Skeletal muscle satellite cell (primary cell): Measurements from ENCODE around the gene CEP95.
A peak's percentile ranks its signal among the peaks of the same experiment; 100 is the strongest.
"Not testable (repeated sequence)": the region's sequence is repeated elsewhere in the genome, so short reads cannot be mapped to it uniquely, and the experiment has no call there.

Experiments
- H3K27me3 ChIP-seq: 2 replicates; pipeline ENCODE4 v1.7.0; 2013; ENCODE audit warnings: low read length; ENCODE audit not compliant: control insufficient read depth, insufficient read depth
- H3K36me3 ChIP-seq: 2 replicates; pipeline ENCODE4 v1.7.0; 2013; ENCODE audit warnings: mild to moderate bottlenecking, control low read depth, low read length; ENCODE audit not compliant: insufficient read depth
- H3K4me1 ChIP-seq: 2 replicates; pipeline ENCODE4 v1.7.0; 2013; ENCODE audit warnings: low read length; ENCODE audit not compliant: control insufficient read depth, insufficient read depth
- H3K4me2 ChIP-seq: 2 replicates; pipeline ENCODE4 v1.7.0; 2013; ENCODE audit warnings: mild to moderate bottlenecking, low read length
- H3K4me3 ChIP-seq: 2 replicates; pipeline ENCODE4 v1.7.0; 2013; ENCODE audit warnings: low read length
- H3K9ac ChIP-seq: 2 replicates; pipeline ENCODE4 v1.7.0; 2013; ENCODE audit warnings: mild to moderate bottlenecking, low read depth, low read length, moderate library complexity
- H3K9me3 ChIP-seq: replicated peaks from 2 replicates; pipeline ENCODE4 v1.7.0; 2013; ENCODE audit warnings: mild to moderate bottlenecking, control low read depth, low read length

CEP95 gene

DNA sequence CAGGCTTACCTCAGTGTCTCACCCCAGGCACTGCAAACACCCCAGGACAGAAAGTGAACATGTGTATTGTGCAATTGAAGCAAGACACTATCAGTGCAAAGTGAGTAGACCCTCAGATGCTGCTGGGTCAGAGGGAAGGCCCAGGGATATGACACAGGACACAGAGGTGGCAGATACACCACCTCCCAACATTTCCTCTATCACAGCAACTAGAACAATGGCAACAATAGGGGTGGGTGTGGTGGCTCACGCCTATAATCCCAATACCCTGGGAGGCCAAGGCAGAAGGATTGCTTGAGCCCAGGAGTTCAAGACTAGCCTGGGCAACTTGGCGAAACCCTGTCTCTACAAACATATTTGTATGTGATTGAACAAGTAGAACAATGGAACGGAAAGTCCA is 35.3 kb upstream of the CEP95 start:
- H3K4me2 ChIP-seq: no peak overlapping the region
- H3K9me3 ChIP-seq: no peaks in the 10 kb centered on the region
- no peaks in the 10 kb centered on the region for H3K27me3 ChIP-seq
- no peaks in the 10 kb centered on the region for H3K36me3 ChIP-seq
- H3K9ac ChIP-seq: no peak overlapping the region
- no peaks in the 10 kb centered on the region for H3K4me1 ChIP-seq
- no peak overlapping the region for H3K4me3 ChIP-seq

DNA sequence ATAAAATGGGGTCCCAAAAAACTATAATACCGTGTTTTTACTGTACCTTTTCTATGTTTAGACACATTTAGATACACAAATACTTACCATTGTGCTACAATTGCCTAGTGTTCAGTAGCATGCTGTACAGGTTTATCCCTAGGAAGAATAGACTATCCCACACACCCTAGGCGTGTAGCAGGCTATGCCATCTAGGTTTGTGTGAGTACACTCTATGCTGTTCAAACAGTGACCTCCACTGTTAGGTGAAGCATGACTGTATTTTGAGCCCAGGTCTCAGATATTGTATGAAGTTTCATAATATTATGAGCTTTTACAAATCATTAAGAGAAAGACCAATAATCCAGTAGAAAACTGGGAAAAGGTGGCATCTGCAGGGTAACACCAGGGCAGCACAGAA is 34.2 kb upstream of the CEP95 start:
- Histone ChIP-seq H3K4me2 (no peak overlapping the region), H3K4me3 (no peak overlapping the region), H3K4me1 (no peaks in the 10 kb centered on the region), H3K36me3 (no peaks in the 10 kb centered on the region), H3K9me3 (no peaks in the 10 kb centered on the region), H3K27me3 (no peaks in the 10 kb centered on the region), H3K9ac (no peak overlapping the region)

DNA sequence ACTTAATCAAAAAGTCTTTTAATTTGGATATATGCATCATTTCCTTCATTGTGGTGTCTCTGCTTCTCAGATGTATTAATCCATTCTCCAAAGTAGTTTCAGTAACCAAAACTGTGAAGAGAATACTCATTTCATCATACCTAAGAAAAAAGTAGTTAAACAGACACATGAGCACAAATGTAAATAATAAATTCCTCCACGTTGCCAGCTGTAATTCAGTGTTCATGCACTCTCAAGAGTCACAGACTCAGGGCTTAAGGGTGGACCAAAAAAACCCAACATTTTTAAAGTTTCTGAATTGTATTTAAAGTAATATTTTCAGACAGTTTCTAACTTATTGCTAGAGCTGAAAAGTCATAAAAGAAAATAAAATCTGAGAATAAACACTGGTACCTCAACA is 28.9 kb upstream of the CEP95 start:
- Histone ChIP-seq H3K9me3 (no peaks in the 10 kb centered on the region), H3K4me2 (no peak overlapping the region), H3K4me1 (no peaks in the 10 kb centered on the region), H3K36me3 (peaks cover 10% of the 10 kb centered on the region), H3K4me3 (no peak overlapping the region), H3K27me3 (no peaks in the 10 kb centered on the region), H3K9ac (no peak overlapping the region)

DNA sequence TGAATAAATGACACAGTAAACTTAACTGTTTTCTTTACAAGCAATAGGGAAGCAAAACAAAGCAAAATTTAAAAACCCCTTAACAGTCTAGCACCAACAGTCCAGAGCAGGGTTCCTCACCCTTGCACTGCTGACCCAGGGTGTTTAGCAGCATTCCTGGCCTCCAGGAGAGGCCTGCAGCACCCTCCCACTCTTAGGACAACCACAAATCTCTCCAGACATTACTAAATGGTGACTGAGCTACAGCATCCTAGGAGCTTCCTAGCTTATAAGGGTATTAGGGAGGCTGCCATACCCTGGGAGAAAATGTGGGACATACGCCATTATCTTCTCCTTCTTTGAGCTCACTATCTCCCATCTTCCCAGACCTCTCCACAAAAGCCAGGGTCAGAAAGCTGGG is 25.8 kb upstream of the CEP95 start:
- Histone ChIP-seq H3K4me2 (no peak overlapping the region), H3K27me3 (no peaks in the 10 kb centered on the region), H3K9ac (no peak overlapping the region), H3K9me3 (no peaks in the 10 kb centered on the region), H3K36me3 (peaks cover 23% of the 10 kb centered on the region), H3K4me1 (no peaks in the 10 kb centered on the region), H3K4me3 (no peak overlapping the region)

DNA sequence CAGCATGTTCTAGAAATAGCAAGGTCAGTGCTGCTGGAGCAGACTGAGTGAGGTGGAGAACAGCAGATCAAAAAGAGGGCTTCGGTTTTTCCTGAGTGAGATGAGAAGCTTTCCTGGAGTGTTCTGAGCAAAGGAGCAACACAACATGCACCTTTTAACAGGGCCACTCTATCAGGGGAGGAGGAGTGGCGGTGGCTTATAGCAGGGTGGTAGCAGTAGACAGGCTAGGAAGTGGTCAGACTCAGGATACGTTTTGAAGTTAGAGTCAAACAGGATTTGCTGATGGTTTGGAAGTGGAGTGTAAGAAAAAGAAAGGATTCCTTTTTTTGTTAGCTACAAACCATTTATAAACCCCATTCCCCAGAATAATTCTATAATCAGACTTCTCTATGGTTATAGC is 22.4 kb upstream of the CEP95 start:
- Histone ChIP-seq H3K9ac (no peak overlapping the region), H3K36me3 (peaks cover 29% of the 10 kb centered on the region), H3K4me1 (no peaks in the 10 kb centered on the region), H3K9me3 (no peaks in the 10 kb centered on the region), H3K4me3 (no peak overlapping the region), H3K27me3 (no peaks in the 10 kb centered on the region), H3K4me2 (no peak overlapping the region)

DNA sequence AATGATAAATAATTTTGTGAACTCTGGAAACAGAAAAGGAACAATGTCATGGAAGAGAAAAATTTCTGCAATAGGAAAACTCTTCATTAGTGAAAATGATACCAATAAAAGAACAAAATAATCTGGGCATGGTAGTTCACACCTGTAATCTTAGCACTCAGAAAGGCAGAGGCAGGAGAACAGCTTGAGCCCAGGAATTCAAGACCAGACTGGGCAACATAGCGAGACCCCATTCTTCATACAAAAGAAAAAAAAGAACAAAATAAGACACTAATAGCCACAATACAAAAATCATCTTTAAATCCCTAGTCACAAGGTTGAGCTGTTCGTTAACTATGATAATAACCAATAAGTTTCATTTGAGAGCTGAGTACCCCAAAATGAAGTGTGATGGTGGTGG is 18.5 kb upstream of the CEP95 start:
- H3K9ac ChIP-seq: no peak overlapping the region
- no peak overlapping the region for H3K4me3 ChIP-seq
- peaks cover 43% of the 10 kb centered on the region for H3K36me3 ChIP-seq
- no peaks in the 10 kb centered on the region for H3K27me3 ChIP-seq
- no peaks in the 10 kb centered on the region for H3K4me1 ChIP-seq
- no peak overlapping the region for H3K4me2 ChIP-seq
- H3K9me3 ChIP-seq: no peaks in the 10 kb centered on the region

DNA sequence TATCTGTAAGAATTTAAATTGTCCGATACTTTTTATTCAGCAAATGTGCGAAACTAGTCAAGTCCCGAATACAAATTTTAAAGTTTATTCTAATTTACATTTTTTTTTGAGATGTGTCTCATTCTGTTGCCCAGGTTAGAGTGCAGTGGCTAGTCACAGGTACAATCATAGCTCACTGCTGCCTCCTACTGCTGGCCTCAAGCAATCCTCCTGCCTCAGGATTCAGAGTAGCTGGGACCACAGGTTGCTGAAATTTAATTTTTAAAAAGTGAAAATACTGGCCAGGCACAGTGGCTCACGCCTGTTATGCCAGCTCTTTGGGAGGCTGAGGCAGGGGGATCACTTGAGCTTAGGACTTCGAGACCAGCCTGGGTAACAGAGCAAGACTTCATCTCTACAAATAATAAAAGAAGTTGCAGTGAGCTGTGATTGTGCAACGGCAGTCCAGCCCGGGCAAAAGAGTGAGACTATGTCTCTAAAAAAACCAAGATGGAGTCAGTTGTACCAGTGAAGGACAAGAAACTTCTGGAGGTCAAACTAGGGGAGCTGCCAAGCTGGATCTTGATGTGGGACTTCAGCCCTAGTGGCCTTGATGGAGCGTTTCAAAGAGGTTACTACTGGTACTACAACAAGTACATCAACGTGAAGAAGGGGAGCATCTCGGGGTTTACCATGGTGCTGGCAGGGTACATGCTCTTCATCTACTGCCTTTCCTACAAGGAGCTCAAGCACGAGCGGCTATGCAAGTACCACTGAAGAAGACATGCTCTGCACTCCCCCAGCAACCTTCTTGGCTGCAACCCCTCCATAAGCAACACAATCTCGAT is 15.5 kb upstream of the CEP95 start:
- no peaks in the 10 kb centered on the region for H3K27me3 ChIP-seq
- peaks cover 33% of the 10 kb centered on the region for H3K36me3 ChIP-seq
- no peaks in the 10 kb centered on the region for H3K9me3 ChIP-seq
- no peak overlapping the region for H3K4me3 ChIP-seq
- H3K4me1 ChIP-seq: peaks cover 7% of the 10 kb centered on the region
- H3K9ac ChIP-seq: no peak overlapping the region
- no peak overlapping the region for H3K4me2 ChIP-seq

DNA sequence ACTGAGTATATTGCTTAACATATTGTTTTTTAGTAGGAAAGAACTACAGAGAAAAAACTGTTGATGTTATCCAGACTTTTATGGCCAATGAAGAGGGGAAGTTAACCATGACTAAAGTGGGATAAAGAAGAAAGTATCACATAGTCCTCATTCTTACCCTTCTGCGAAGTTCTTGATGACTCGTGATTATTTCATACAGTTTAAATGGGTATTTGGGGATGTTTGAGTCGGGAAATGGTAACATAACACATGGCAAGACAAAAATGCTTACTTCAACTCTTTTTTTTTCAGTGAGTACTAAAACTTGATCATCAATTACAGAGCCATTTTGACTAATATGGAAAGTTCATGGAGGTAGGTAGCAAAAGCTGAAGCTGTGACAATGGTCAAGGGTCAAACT is 14.8 kb upstream of the CEP95 start:
- Histone ChIP-seq H3K36me3 (peaks cover 29% of the 10 kb centered on the region), H3K4me3 (no peak overlapping the region), H3K9ac (no peak overlapping the region), H3K4me2 (no peak overlapping the region), H3K4me1 (peaks cover 7% of the 10 kb centered on the region), H3K9me3 (no peaks in the 10 kb centered on the region), H3K27me3 (no peaks in the 10 kb centered on the region)

DNA sequence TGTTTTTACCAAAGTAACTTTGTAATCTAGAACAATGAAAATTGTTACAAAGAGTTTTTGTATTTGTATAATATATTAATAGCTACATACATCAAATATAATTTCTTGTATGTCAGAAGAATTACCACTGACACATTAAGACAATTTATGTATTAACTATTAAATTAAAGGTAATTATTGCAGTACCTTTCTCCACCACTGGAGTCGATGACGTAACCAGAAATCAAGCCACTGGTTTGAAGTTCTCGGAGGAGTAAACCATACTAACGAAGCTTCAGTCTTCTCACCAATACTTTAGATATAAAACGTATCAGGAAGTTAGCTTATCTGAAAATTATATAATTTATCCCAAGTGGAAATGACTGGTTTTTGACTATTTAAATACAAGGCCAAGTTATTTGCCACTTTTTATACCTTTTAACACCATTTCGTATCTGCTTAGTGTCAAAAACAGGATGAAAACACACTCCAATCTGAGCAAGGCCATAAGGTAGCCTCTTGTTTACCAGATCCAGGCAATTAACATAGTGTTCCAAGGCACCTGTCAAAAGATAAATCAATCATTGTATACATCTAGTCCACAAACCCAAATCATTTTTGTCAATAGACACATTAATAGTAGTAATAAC is 14.2 kb upstream of the CEP95 start:
- Histone ChIP-seq H3K27me3 (no peaks in the 10 kb centered on the region), H3K9me3 (no peaks in the 10 kb centered on the region), H3K4me2 (no peak overlapping the region), H3K36me3 (peaks cover 32% of the 10 kb centered on the region), H3K4me3 (no peak overlapping the region), H3K4me1 (peaks cover 12% of the 10 kb centered on the region), H3K9ac (no peak overlapping the region)

DNA sequence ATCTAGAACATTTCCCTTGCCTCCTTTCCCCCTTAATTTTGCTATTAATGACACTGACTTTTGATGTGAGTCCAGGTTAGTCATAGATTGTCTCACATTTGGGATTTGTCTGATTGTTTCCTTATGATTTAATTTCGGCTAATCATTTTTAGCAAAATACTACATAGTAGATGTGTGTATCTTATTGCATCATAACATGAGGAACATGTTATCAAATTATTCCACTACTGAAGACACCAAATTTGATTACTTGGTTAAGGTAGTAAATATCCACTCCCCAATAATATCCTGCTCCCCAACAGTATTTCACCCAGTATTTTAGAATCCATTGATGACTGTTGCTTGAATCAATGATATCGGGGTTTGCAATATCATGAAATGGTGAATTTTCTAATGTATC is 12.7 kb upstream of the CEP95 start:
- H3K36me3 ChIP-seq: peaks cover 47% of the 10 kb centered on the region
- H3K4me3 ChIP-seq: no peak overlapping the region
- H3K4me1 ChIP-seq: peaks cover 26% of the 10 kb centered on the region

DNA sequence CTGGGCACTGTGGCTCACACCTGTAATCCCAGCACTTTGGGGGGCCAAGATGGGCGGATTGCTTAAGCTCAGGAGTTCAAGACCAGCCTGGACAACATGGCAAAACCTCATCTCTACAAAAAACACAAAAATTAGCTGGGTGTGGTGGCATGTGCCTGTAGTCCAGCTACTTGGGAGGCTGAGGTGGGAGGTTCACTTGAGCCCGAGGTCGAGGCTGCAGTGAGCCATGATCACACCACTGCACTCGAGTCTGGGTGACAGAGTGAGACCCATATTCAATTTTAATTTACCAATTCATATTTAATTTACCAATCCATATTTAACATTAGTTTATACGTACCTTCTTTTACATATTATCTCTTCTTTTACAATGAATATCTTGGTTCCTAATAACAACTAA is 11.5 kb upstream of the CEP95 start:
- not testable (repeated sequence) for H3K4me3 ChIP-seq, H3K27me3 ChIP-seq, H3K9ac ChIP-seq, H3K9me3 ChIP-seq
- Histone ChIP-seq H3K4me1 (peaks cover 38% of the 10 kb centered on the region), H3K4me2 (peak overlapping the region; percentile 91), H3K36me3 (peaks cover 49% of the 10 kb centered on the region)

More for the DNA sequence above, 12.7 kb upstream of the CEP95 start:
- no peak overlapping the region for H3K9ac ChIP-seq
- H3K27me3 ChIP-seq: no peaks in the 10 kb centered on the region
- H3K4me2 ChIP-seq: no peak overlapping the region
- no peaks in the 10 kb centered on the region for H3K9me3 ChIP-seq

DNA sequence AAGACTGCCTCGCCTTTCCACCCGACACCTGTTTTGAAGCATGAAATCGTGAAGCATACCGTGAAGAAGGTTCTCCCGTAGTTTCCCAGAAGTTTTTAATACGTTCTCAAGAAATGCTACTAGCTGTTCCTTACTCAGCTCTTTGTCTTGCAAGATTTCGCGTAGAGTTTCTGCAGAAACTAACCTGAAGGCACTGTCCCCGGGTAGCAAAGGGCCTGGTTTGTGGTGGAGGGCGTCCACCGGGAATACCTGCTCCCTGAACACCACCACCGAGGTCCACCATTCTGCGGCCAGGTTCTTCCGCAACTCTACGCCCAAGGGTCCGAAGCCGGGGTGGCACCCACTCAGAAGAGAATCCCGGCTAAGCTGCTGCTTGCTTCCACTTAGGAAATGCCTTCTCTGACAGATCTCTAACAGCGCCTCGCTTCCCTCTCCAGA is 10.4 kb upstream of the CEP95 start:
- peak overlapping the region; percentile 80 for H3K9ac ChIP-seq
- H3K4me1 ChIP-seq: peaks cover 48% of the 10 kb centered on the region
- H3K9me3 ChIP-seq: no peaks in the 10 kb centered on the region
- H3K4me3 ChIP-seq: peak overlapping the region; percentile 85
- H3K4me2 ChIP-seq: peak overlapping the region; percentile 91
- H3K27me3 ChIP-seq: no peaks in the 10 kb centered on the region
- H3K36me3 ChIP-seq: peaks cover 52% of the 10 kb centered on the region
